ENCODE results near the gene TGFB2.

DNA sequence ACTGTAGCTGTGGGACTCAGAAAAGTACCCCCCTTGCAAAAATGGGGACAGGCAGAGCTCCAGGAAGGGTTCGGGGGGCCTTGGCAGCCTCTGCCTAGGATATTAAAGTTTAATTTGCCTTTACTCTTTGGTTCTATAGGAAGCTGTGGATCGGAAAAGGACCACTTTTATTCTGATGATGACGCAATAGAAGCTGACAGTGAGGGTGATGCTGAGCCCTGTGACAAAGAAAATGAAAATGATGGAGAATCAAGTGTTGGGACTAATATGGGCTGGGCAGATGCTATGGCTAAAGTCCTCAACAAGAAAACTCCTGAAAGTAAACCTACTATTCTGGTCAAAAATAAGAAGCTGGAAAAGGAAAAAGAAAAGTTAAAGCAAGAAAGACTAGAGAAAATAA lies 43.0 kb upstream of the TGFB2 start:
- no peak for TF ChIP-seq POLR2A (IDR thresholded peaks at IDR 0.05)
- TF ChIP-seq, protein P1, sequence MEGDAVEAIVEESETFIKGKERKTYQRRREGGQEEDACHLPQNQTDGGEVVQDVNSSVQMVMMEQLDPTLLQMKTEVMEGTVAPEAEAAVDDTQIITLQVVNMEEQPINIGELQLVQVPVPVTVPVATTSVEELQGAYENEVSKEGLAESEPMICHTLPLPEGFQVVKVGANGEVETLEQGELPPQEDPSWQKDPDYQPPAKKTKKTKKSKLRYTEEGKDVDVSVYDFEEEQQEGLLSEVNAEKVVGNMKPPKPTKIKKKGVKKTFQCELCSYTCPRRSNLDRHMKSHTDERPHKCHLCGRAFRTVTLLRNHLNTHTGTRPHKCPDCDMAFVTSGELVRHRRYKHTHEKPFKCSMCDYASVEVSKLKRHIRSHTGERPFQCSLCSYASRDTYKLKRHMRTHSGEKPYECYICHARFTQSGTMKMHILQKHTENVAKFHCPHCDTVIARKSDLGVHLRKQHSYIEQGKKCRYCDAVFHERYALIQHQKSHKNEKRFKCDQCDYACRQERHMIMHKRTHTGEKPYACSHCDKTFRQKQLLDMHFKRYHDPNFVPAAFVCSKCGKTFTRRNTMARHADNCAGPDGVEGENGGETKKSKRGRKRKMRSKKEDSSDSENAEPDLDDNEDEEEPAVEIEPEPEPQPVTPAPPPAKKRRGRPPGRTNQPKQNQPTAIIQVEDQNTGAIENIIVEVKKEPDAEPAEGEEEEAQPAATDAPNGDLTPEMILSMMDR (IDR thresholded peaks at IDR 0.05): no peak
- TF ChIP-seq EP300 (IDR thresholded peaks at IDR 0.05): no peak
- no peak for TF ChIP-seq POLR2AphosphoS5 (IDR thresholded peaks at IDR 0.05)

All from stomach (tissue), 4 donors.